SH-SY5Y (cell line): ENCODE measurements around the gene UGT1A7.

Experiments used
- GATA2 ChIP-seq: IDR thresholded peaks from 2 replicates; pipeline ENCODE4 v1.6.1; 2011; ENCODE audit warnings: mild to moderate bottlenecking, low read depth, low read length
- GATA3 ChIP-seq: IDR thresholded peaks from 2 replicates; pipeline ENCODE4 v1.6.1; 2011; ENCODE audit warnings: low read depth, mild to moderate bottlenecking, low read length, moderate library complexity

- TF ChIP-seq GATA3 (no peak), GATA2 (no peak)
These were observed 132.5 kb downstream of the UGT1A7 start for GRCh38 chr2:233814056-233814835.
